HCT116 (cell line): ENCODE data around the gene KCNK4. TPM values are rescaled to one million over a fixed set of nuclear protein-coding genes. Genes with fewer than 3 reads are reported as not detected.

ENCODE experiments used
- ATAC-seq: fragments of 200-7000 bp; cut with Tn5 transposase; 2 replicates; pipeline ENCODE4 v1.9.1; 2020; ENCODE audit warnings: mild to moderate bottlenecking, moderate library complexity
- BruUV-seq: library from RNA; stranded (reverse); fragments of 400-500 nt; replicated peaks from 2 replicates; lab custom pipeline; 2021; lab: Mats Ljungman, UMichigan
- CTCF ChIA-PET: fragments of 300-600 bp; sonication (Branson Sonifier 250); formaldehyde crosslinking; loops from one replicate; lab custom pipeline; 2021; ENCODE audit warnings: antibody characterized with exemption; lab: Charles Lee
- POLR2A ChIA-PET: fragments of 300-600, 350-600 bp; sonication (Branson Sonifier 250); formaldehyde crosslinking; loops from one replicate; lab custom pipeline; 2021; ENCODE audit warnings: antibody characterized with exemption; lab: Charles Lee
- RAD21 ChIA-PET, 2 experiments: fragments of 300-600 bp; sonication (Branson Sonifier 250); formaldehyde crosslinking; loops; one replicate each; lab custom pipeline; 2023; ENCODE audit warnings: low total read pairs in 2 of 2; ENCODE audit not compliant: uncharacterized antibody in 2 of 2, unreplicated experiment in 2 of 2, low non-redundant PET in 1 of 2; lab: Charles Lee
- DNase-seq: peaks from one replicate; pipeline ENCODE4 v3.0.0-alpha.2; 2010; ENCODE audit warnings: low read depth, low spot score
- H2AFZ ChIP-seq: fragments of 200-600 bp; shearing (Covaris generic), sonication (generic); 2 replicates; pipeline ENCODE4 v1.6.1; 2017; ENCODE audit warnings: low read depth, mixed run types, mixed read lengths, antibody characterized with exemption, low read length; ENCODE audit not compliant: poor library complexity, severe bottlenecking
- H3K27ac ChIP-seq: 2 replicates; pipeline ENCODE4 v1.5.1; 2012; ENCODE audit warnings: low read depth, low read length
- H3K27me3 ChIP-seq: fragments of 200-600 bp; sonication (generic); 2 replicates; pipeline ENCODE4 v1.6.1; 2016; ENCODE audit warnings: mixed run types, low read length, mixed read lengths; ENCODE audit not compliant: insufficient read depth
- H3K36me3 ChIP-seq, 2 experiments: fragments of 200-500 bp in 1 of 2; fragments of 200-600 bp in 1 of 2; sonication (Bioruptor generic) in 1 of 2; sonication (generic) in 1 of 2; 2 replicates each; pipeline versions ENCODE4 v1.5.1 to v1.6.1; 2014 to 2016; ENCODE audit warnings: low read length in 2 of 2, inconsistent platforms in 1 of 2, mixed read lengths in 1 of 2, mixed run types in 1 of 2; ENCODE audit not compliant: insufficient read depth in 2 of 2, control insufficient read depth in 1 of 2
- H3K4me1 ChIP-seq, 2 experiments: fragments of 200-600 bp in 1 of 2; sonication (generic) in 1 of 2; 2 replicates each; pipeline versions ENCODE4 v1.5.1 to v1.6.1; 2012 to 2017; ENCODE audit warnings: low read length in 2 of 2, inconsistent platforms in 1 of 2, mild to moderate bottlenecking in 1 of 2, mixed read lengths in 1 of 2, mixed run types in 1 of 2, moderate library complexity in 1 of 2; ENCODE audit not compliant: insufficient read depth in 2 of 2, control insufficient read depth in 1 of 2
- H3K4me2 ChIP-seq: fragments of 200-600 bp; sonication (generic); 2 replicates; pipeline ENCODE4 v1.6.1; 2017; ENCODE audit warnings: mixed run types, low read length, mixed read lengths
- H3K4me3 ChIP-seq, 2 experiments: fragments of 200-600 bp in 1 of 2; sonication (generic) in 1 of 2; replicated peaks in 1 of 2; 2 replicates each; pipeline ENCODE4 v1.5.1; 2011 to 2016; ENCODE audit warnings: low read length in 2 of 2, control low read depth in 1 of 2, low read depth in 1 of 2, mild to moderate bottlenecking in 1 of 2, mixed read lengths in 1 of 2, mixed run types in 1 of 2
- H3K79me2 ChIP-seq: fragments of 200-600 bp; sonication (generic); 2 replicates; pipeline ENCODE4 v1.6.1; 2017; ENCODE audit warnings: mild to moderate bottlenecking, mixed run types, low read length, moderate library complexity, mixed read lengths; ENCODE audit not compliant: insufficient read depth
- H3K9ac ChIP-seq: fragments of 200-600 bp; sonication (generic); 2 replicates; pipeline ENCODE4 v1.6.1; 2016; ENCODE audit warnings: low read length, mixed read lengths
- H3K9me2 ChIP-seq: fragments of 200-600 bp; sonication (generic), shearing (Covaris generic); 2 replicates; pipeline ENCODE4 v1.6.1; 2017; ENCODE audit warnings: mixed run types, mild to moderate bottlenecking, moderate library complexity; ENCODE audit not compliant: insufficient read depth
- H3K9me3 ChIP-seq, 2 experiments: fragments of 200-500 bp in 1 of 2; fragments of 200-600 bp in 1 of 2; sonication (Bioruptor generic) in 1 of 2; sonication (generic) in 1 of 2; 2 replicates each; pipeline ENCODE4 v1.6.1; 2014 to 2017; ENCODE audit warnings: low read length in 2 of 2, mixed read lengths in 2 of 2, inconsistent platforms in 1 of 2, low read depth in 1 of 2, mild to moderate bottlenecking in 1 of 2, mixed run types in 1 of 2, moderate library complexity in 1 of 2; ENCODE audit not compliant: control insufficient read depth in 1 of 2, insufficient read depth in 1 of 2
- H4K20me1 ChIP-seq: fragments of 200-600 bp; sonication (generic), shearing (Covaris generic); 2 replicates; pipeline ENCODE4 v1.6.1; 2017; ENCODE audit warnings: mixed run types, mild to moderate bottlenecking, moderate library complexity; ENCODE audit not compliant: insufficient read depth
- CEBPB ChIP-seq: IDR thresholded peaks from 2 replicates; pipeline ENCODE4 v1.6.1; 2012; ENCODE audit warnings: low read depth
- CTCF ChIP-seq, 3 experiments: fragments of 200-600 bp in 1 of 3; sonication (generic) in 1 of 3; IDR thresholded peaks in 2 of 3; conservative IDR thresholded peaks in 1 of 3; 2 replicates each; pipeline ENCODE4 v1.5.1; 2012 to 2017; ENCODE audit warnings: low read depth in 2 of 3, low read length in 2 of 3, antibody characterized with exemption in 1 of 3, borderline replicate concordance in 1 of 3, control low read depth in 1 of 3, mild to moderate bottlenecking in 1 of 3, mixed read lengths in 1 of 3, mixed run types in 1 of 3, moderate library complexity in 1 of 3; ENCODE audit not compliant: insufficient read depth in 1 of 3
- POLR2A ChIP-seq: IDR thresholded peaks from 2 replicates; pipeline ENCODE4 v1.7.0; 2011; ENCODE audit warnings: borderline replicate concordance; ENCODE audit not compliant: insufficient read depth, insufficient read length; ENCODE audit errors: extremely low read depth
- POLR2AphosphoS5 ChIP-seq: IDR thresholded peaks from 2 replicates; pipeline ENCODE4 v1.6.1; 2011; ENCODE audit warnings: mild to moderate bottlenecking, low read depth, low read length, moderate library complexity
- YY1 ChIP-seq: IDR thresholded peaks from 2 replicates; pipeline ENCODE4 v1.6.1; 2011; ENCODE audit warnings: low read length, low read depth, moderate library complexity, mild to moderate bottlenecking; ENCODE audit not compliant: insufficient replicate concordance; ENCODE audit errors: extremely low read depth
- intact Hi-C: fragments of 100-400 bp; cut with micrococcal nuclease; formaldehyde crosslinking; loops from 2 replicates; pipeline ENCODE4 v1.10.0; 2022
- total RNA-seq: library from RNA; stranded (reverse); gene quantifications from one replicate; pipeline ENCODE4 v1.2.1, GENCODE V29; 2021; ENCODE audit not compliant: unreplicated experiment
- TF ChIP-seq, protein P1 (sequence below): IDR thresholded peaks from 2 replicates; pipeline ENCODE4 v1.6.1; 2012; ENCODE audit warnings: low read depth

Gene KCNK4
- total RNA-seq, 1 experiment from 2014 or later, result not detected

GRCh38 chr11:64275841-64276240 lies 15.3 kb upstream of the KCNK4 start:
- CTCF ChIA-PET, result no interaction called here

More at GRCh38 chr11:64275841-64276240, 15.3 kb upstream of the KCNK4 start:
- H3K4me2 ChIP-seq, result no peak overlapping the region
- TF ChIP-seq YY1, result no peak
- no peak for TF ChIP-seq POLR2A
- no peak for TF ChIP-seq POLR2AphosphoS5
- TF ChIP-seq, protein P1, sequence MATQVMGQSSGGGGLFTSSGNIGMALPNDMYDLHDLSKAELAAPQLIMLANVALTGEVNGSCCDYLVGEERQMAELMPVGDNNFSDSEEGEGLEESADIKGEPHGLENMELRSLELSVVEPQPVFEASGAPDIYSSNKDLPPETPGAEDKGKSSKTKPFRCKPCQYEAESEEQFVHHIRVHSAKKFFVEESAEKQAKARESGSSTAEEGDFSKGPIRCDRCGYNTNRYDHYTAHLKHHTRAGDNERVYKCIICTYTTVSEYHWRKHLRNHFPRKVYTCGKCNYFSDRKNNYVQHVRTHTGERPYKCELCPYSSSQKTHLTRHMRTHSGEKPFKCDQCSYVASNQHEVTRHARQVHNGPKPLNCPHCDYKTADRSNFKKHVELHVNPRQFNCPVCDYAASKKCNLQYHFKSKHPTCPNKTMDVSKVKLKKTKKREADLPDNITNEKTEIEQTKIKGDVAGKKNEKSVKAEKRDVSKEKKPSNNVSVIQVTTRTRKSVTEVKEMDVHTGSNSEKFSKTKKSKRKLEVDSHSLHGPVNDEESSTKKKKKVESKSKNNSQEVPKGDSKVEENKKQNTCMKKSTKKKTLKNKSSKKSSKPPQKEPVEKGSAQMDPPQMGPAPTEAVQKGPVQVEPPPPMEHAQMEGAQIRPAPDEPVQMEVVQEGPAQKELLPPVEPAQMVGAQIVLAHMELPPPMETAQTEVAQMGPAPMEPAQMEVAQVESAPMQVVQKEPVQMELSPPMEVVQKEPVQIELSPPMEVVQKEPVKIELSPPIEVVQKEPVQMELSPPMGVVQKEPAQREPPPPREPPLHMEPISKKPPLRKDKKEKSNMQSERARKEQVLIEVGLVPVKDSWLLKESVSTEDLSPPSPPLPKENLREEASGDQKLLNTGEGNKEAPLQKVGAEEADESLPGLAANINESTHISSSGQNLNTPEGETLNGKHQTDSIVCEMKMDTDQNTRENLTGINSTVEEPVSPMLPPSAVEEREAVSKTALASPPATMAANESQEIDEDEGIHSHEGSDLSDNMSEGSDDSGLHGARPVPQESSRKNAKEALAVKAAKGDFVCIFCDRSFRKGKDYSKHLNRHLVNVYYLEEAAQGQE, result no peak
- TF ChIP-seq CTCF (IDR thresholded peaks at IDR 0.05 in 2 of 3, conservative IDR thresholded peaks at IDR 0.05 in 1 of 3; ENCODE audit: borderline replicate concordance in 1 of 3, insufficient read depth in 1 of 3, low read depth in 2 of 3, low read length in 2 of 3), result no peak
- no peak for TF ChIP-seq CEBPB
- TF ChIP-seq, all 23 proteins: peak for 0
- no peak overlapping the region for H3K27ac ChIP-seq
- H3K79me2 ChIP-seq, result peaks cover 8% of the 10 kb centered on the region; the same call in 1 of the 2 replicates
- ATAC-seq (no peak), DNase-seq (no peak)
- no peaks in the 10 kb centered on the region; a peak in 1 of 4 replicates for H3K36me3 ChIP-seq
- no peaks in the 10 kb centered on the region for H3K9me3 ChIP-seq
- H3K27me3 ChIP-seq, result no peaks in the 10 kb centered on the region
- intact Hi-C loops, result no loop called here
- H2AFZ ChIP-seq, result no peak overlapping the region
- no peak overlapping the region for H3K9ac ChIP-seq
- H3K9me2 ChIP-seq, result no peaks in the 10 kb centered on the region
- H3K4me1 ChIP-seq, result peaks cover 6 to 9% of the 10 kb centered on the region in 2 experiments; a peak in 2 of 4 replicates
- POLR2A ChIA-PET, result no interaction called here
- RAD21 ChIA-PET, result no interaction called here
- H3K4me3 ChIP-seq, result no peak overlapping the region
- no peaks in the 10 kb centered on the region for H4K20me1 ChIP-seq
- no TSS peak for BruUV-seq
